Stimulated activated CD4-positive, alpha-beta T cell treated with anti-CD3 and anti-CD28 coated beads, Interleukin-1b, Interleukin-23, amount 100 ng/mL, for 24 hours (primary cell): ENCODE measurements around the gene TLX2.

ENCODE experiments used
- DNase-seq, 4 experiments: peaks; one replicate each; pipeline ENCODE4 v3.0.0-alpha.2; 2020; ENCODE audit warnings: low read depth in 4 of 4, low spot score in 1 of 4

TLX2 gene

DNA sequence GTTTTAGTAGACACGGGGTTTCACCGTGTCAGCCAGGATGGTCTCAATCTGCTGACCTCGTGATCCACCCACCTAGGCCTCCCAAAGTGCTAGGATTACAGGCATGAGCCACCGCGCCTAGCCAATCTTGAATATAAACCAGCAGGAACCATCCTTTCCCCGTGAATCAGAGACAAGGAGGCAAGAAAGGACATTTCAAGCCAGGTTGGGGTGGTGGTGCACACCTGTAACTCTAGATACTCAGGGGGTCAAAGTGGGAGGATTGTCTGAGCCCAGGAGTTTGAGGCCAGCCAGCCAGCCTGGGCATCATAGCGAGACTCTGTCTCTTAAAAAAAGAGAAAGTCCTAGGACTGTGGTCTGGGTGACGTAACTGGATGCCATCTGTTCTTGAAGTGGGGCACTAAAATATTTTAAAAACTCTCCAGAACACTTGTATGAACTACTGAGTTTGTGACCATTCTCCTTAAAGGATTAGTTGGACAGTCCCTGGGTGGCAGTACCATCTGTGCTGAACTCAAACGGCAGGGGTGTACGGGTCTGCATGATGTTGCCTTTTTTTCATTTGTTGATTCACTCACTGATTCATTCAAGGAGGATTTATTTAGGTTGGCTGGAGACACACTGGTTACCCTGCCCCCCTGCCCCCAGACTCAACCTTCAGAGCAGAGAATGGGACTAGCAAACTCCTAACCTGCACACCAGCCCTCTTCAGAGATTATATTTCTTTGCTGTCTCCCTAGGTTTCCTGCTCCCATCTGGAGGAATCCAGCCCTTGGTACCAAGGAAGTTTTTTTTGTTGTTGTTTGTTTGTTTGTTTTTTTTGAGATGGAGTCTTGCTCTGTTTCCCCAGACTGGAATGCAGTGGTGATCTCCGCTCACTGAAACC, 2.9 kb upstream of the TLX2 start:
- no peak for DNase-seq

DNA sequence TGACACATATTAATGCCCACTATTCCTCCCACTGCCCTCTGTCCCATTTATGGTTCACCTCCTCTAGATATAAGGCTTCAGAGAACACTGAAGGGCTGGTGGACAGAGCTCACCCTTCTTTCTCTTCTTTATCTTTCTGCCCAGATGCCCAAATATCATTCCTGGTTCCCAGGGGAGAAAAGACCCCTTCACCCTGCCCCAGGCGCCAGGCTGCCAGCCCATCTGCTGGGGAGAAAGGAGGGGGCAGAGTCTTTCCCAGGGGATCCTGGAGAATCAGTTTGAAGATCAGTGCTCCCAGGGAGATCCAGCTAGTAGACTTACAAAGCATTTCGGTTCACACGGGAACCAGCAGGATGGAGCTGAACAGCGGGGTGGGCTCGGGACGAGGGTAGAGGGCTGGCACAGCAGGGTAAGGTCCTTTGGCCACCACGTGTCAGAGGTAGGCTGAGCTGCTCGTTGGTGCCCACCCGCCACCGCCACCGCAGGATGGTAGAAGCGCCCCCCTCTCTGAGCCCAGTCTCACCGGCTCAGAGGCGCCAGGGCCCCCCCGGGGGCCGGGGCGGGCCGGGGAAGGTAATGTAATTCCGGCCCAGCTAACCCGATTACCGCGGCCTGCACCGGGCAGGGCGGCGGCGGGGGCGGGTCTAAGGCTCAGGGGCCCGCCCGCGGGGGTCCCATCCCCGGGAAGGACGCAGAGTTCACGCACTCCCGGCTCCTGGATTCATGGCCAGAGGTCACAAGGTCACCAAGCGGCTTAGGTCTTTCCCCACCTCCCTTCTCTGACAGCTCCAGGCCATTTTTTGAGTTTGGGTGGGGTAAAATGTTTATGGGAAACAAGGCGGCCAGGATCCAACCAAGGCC, 1.3 kb upstream of the TLX2 start:
- DNase-seq = no peak

DNA sequence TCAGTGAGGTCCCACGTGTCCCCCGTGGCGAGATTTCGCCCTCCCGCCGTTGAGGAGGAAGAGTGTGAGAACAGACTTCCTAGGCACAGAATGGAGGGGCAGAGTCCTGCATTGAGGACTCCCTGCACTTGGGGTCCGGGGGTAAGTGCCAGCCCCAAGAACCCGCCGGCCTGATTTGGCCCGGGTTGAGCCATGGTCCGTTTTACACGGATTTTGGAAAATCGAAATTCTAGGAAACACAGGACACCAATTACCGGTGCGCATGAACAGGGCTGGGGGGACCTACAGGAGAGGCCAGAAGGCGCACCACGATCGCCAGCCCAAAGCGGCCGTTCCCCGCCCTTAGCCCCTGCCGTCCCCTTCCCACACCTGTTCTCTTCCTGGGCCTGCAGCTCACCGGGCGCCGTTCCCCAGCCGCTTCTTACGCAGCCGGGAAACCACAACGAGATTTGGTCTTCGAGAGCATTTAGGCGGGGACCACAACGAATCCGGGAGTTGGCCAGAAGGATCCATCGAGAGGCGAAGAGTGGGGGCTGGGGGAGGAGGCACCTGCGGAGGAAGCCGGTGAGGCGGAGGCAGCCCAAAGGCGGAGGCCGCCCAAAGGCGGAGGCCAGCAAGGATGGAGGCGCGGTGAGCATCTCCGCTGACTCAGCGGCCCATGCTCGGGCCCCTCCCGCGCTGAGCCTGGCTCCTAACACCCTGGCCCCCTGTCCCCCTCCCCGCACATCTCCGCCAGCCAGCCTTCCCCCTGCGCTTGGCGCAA, 464 bp upstream of the TLX2 start:
- peak in 1 of 4 experiments; percentile 32 for DNase-seq

DNA sequence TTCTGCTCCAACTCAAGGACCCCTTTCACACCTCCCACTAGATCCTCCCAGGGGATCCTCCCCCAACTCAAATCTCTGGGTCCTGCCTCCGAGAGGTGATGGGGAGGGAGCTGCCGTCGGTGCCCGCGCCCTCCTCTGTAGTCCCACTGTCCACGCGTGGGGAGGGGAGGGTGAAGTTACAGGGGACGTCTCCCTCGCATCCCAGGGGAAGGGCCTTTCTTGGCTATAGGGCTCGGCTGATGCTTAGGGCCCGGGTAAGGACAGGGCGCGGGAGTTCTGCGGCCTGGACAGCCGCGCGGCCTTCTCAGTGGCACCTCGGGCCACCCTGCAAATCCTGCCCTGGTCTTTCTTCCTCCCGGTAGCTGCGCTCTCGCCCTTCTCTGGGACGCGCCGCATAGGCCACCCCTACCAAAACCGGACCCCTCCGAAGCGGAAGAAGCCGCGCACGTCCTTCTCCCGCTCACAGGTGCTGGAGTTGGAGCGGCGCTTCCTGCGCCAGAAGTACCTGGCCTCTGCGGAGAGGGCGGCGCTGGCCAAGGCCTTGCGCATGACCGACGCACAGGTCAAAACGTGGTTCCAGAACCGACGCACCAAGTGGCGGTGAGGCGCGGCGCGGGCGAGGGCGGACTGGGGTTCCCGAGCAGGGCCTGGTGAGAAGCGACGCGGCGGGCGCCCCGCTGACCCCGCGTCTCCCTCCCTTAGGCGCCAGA, 1.2 kb downstream of the TLX2 start:
- DNase-seq = no peak

DNA sequence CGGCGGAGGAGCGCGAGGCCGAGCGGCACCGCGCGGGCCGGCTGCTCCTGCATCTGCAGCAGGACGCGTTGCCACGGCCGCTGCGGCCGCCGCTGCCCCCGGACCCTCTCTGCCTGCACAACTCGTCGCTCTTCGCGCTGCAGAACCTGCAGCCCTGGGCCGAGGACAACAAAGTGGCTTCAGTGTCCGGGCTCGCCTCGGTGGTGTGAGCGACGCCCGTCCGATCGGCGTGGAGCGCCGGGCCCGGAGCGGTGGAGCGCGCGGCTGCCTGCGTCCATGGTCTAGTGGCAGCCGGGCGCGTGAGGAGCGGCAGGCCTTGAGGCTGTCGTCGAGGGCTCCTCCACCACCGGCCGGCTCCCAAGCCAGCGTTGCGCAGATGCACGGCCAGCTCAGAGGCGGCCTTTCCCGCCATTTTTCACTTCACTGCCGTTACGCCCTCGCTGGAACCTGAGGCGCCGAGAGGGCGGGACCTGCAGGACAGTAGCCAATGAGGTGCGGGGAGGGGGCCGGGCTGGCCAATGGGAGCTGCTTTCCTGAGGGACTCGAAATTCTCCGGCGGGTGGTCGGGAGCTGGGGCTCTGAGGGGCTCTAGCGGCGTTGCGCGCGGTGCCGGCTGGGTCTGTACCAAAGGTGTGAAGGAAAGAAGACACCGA, 1.9 kb downstream of the TLX2 start:
- DNase-seq = peak in 2 of 4 experiments; percentile 66 to 72

DNA sequence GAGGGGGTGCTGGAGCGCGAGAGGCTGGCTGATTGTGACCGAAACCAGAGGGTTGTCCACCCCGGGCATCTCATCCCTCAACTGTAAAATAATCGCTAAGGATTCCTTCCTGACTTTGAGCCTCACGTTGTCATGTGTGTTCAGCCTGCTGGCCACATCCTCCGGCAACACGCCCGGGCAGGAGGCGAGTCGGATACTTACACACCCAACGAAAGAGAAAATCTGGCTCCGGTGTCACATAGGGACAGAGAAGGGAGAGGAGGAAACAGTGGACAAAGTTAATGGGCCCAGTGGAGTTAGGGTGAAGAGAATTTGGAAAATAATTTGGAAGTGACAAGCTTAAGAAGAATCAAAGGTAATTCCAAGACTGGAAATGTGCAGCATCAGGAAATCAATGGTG, 2.4 kb downstream of the TLX2 start:
- no peak for DNase-seq

DNA sequence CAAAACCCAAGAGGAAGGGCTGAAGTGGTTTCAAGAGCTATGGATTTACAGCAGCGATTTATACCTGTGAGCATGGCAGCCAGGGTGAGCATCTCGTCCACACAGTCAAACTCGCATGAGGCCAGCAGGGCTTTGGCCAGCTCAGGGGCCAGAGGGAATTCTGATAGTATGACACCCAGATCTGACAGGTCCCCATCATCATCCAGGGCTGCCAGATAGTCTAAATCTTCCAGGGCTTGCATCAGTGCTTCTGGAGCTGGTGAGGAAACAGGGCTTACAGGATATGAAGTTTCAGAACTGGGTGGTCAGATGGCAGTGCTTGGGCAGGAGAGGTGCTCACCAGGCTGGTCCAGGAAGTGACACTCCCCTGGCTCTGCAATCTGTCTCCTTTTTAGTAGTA, 8.3 kb downstream of the TLX2 start:
- no peak for DNase-seq

DNA sequence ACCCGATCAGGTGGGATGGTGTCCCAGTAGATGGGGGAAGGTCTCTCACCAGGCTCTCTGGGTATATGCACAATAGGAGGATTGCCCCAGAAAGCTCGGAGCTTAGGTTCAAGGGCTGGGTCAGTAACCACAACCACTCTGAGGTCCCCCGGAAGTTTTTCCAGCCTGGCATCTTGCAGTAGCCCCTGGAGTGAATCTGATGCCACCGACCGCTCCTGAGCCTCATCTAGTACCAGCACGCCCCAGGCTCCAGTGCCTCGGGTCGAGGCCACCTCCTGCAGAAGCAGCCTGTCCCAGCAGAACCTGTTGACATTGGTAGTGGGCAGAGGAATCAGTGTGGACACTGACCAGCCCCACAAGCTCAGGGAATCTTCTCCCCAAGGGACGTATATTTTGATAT, 9.8 kb downstream of the TLX2 start:
- DNase-seq = no peak

DNA sequence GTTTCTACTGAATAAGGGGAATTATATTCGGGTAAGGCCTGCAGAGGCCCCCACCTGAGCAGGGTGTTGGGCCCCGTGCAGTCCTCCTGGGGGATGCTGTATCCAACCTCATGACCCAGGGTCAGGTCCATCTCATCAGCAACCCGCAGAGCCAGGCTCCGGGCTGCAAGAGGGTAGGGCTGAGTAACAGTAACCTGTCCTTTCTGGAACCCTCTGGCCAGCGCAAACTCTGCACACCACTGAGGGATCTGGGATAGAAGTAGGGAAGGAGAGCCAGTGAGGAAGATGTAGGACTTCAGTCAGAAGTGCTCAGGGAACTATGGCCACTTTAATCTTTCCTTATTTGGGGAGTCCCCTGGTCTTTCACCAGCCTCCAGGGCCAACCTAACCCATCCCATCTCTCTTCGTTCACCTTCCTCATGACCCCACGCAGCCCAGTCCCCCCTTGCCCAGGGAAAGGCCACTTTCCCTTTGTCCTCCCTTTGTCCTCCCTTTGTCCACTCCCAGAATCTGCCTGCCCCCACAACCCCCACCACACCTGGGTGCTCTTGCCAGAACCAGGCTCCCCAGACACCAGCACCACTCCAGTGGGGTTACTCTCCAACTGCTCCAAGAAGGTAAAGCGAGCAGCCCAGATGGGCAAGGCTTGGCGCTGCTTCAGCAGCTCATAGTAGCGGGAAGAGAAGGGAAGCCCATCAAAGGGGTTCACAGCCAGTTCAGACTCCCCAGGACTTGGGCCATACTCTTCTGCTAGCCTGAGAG, 10.9 kb downstream of the TLX2 start:
- DNase-seq = no peak

DNA sequence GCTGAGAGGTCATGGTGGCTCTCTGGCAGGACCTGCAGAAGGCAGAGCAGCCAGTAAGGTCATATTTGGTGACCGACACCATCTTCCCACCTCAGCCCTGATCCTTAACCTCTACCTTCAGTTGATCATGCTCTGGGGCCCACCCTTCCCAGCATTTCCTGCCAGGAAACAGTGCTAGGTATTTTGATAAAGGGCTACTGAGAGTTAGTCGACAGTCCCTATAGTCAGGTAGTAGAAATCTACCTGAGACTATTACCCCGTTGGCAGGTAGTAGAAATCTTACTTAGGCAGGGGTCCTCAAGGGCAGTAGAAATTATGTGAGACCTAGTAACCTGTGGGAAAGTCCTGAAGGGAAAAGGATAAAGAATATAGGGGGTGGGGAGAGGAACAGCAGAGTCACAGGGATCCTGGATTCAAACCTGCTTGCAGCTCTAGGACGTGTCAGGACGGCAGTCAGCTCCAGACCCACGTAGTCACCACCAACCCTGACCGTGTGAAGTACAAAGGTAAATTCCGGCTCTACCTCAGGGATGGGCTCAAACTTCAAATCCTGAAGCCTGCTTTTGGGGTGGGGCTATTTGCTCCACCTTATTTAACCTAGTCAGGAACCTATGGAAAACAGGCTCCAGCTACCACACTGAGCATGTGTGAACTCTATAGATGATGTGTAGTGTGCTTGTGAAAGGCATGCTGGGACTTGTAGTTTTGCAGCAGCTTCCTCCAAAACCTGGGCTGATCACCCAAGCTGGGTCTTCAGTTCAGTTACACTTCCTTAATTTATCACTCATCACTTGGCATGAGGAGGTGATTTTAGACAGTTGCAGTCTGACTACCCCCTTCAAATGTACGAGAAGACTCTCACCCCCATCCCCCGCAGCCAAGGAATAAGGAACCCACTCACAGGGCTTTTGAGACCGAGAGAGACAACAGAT, 11.7 kb downstream of the TLX2 start, which contains the start of gene DQX1:
Gene DQX1 (minus strand): TSS at position 515 of the 932 bp plus-strand sequence. CDS start 502 bp downstream, at position 13.
- DNase-seq = no peak

DNA sequence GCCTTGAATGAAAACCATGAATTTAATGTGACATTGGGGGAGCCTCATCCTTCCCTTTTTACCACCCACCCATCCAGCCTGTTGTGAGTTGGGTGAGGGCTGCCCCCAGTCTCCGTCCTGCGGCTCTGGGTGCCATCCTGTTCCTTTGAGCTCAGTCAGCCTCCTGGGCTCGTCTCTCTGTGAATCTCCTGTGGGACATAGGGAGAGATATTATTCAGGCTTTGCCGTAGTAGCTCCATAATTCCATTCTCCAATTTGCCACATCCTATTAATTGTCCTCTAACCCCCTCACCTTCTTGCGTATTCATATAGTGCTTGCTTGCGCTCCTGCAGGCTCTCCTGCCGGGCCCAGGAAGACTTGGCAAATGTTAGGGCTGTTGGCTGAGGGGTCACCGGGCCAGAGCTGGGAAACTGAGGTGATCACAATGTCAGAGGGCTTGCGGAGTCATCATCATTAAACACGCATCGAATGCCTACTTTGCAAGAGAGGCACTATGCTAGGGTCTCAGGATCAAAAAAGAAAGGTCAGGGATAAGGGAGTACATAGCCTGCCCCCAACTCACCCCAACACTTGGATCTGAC, 12.5 kb downstream of the TLX2 start:
- no peak for DNase-seq

DNA sequence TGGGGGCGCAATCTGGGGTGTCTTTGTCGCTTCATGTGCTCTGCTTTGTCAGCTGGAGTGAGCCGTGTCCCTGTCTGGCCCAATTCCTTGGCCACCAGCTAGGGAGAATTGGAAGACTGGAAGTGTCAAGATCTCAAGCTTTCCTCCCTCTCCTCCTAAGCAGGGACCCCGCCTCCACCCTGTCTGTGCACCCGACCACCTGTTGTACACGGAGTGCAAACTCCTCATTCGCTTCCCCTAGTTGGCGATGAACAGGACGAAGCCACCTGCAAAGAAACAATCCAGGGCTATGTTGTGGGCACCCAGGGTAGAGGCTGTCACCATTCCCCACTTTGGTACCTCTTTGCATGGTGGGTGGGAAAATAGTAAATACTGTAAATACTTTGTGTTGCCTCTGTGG, 13.5 kb downstream of the TLX2 start:
- no peak for DNase-seq

DNA sequence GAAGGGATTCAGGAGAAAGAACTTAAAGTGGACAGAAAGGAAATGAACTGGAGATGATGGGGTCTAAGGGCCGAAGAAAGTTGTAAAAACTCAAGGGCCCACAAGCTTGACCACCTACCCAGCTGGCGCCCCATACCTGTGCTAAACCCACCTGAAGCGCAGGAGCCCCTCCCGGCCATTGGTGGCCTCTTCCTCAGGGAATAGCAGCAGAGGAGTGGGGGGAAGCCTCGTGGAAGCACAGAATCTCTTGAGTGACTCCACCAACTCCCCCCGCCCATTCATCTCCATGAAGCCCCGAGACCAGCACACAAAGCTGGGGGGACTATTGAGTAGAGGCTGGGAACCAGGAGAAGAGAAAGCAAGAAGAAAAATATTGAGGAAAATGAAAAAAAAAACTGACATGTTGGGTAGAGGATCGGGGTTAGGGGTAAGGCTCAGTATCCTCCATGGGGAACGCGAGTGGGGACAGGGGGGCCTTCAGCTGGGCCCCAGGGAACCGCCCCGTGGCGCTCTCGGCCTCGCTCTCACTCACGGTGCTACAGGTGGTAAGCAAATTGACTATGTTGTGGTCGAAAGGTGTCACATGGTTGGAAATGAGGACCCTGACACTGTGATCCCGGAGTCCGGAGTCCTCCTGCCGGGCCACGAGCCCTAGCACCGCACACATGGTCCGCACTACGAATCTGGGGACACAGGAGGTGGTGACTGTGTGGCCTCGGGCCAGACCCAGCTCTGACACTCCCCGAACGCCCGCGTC, 14.5 kb downstream of the TLX2 start:
- DNase-seq = peak in 1 of 4 experiments; percentile 22

DNA sequence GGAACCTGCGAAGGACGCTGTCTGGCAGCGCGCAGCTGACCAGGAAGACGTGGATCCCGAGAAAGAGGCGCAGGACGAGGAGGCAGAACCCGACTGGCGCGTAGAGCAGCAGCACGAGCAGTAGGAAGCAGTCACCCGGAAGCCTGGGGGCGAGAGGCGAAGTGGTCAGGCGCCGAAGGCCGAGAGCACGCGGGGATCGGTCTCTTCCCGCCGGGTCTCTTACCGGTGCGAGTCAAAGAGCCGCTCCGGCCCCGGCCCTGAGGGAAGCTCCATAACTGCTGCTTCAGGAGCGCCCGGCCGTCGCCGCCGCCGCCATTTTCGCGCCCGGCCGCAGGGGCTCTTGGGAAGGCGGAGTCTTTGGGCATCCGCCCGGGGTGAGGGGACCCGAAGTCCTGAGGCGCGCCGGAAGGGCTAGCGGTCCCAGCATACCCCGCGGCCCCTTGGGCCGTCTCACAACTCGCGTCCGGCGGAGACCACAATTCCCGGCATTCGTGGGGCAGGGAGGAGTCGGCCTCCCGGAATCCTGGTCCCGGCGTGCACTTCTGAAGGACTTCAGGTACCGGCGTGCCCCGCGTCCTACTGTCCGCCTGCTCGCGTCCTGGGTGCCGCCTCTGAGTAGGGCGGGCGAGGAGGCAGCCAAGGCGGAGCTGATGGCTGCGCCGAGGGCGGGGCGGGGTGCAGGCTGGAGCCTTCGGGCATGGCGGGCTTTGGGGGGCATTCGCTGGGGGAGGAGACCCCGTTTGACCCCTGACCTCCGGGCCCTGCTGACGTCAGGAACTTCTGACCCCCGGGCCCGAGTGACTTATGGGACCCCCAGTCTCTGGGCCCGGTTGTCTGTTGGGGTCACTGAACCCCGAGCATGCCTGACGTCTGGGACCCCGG, 15.3 kb downstream of the TLX2 start, which contains the start of the genes AUP1 and HTRA2:
Gene AUP1 (minus strand): TSS at position 350 of the 882 bp plus-strand sequence. CDS start 77 bp downstream, at position 273.
Gene HTRA2 (plus strand): TSS at position 577 of the 882 bp plus-strand sequence. CDS start 74 bp downstream, at position 651.
- DNase-seq = peak; percentile 66 to 94 (median 80)

DNA sequence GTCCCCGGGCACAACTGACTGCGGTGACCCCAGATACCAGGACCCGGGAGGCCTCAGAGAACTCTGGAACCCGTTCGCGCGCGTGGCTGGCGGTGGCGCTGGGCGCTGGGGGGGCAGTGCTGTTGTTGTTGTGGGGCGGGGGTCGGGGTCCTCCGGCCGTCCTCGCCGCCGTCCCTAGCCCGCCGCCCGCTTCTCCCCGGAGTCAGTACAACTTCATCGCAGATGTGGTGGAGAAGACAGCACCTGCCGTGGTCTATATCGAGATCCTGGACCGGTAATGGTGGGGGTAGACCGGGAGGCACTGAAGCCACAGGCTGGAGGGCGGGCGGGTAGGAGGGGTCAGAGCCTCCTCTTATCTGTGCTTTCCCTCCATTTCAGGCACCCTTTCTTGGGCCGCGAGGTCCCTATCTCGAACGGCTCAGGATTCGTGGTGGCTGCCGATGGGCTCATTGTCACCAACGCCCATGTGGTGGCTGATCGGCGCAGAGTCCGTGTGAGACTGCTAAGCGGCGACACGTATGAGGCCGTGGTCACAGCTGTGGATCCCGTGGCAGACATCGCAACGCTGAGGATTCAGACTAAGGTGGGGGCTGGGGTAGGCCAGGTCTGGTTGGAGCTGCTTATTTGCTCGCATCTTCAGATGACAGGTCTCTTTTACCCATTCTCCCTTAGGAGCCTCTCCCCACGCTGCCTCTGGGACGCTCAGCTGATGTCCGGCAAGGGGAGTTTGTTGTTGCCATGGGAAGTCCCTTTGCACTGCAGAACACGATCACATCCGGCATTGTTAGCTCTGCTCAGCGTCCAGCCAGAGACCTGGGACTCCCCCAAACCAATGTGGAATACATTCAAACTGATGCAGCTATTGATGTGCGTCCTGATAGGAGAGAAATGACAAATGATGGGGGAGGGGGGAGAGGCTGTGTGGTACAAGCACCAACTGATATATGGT, 16.3 kb downstream of the TLX2 start:
- DNase-seq = peak in 1 of 4 experiments; percentile 41
